HG02623 (cell line): ENCODE measurements around the gene FLRT1.

Source experiments
- ATAC-seq: cut with Tn5 transposase; IDR thresholded peaks from one replicate; pipeline ENCODE4 v1.9.1; 2021; ENCODE audit warnings: moderate library complexity; ENCODE audit not compliant: unreplicated experiment

The FLRT1 gene

GRCh38 chr11:64084146-64084950, 48.6 kb downstream of the FLRT1 start:
- ATAC-seq: no peak

GRCh38 chr11:64084951-64085710, 49.4 kb downstream of the FLRT1 start:
- ATAC-seq: no peak
